ENCODE data around the gene RNF114.

RNF114 gene

DNA sequence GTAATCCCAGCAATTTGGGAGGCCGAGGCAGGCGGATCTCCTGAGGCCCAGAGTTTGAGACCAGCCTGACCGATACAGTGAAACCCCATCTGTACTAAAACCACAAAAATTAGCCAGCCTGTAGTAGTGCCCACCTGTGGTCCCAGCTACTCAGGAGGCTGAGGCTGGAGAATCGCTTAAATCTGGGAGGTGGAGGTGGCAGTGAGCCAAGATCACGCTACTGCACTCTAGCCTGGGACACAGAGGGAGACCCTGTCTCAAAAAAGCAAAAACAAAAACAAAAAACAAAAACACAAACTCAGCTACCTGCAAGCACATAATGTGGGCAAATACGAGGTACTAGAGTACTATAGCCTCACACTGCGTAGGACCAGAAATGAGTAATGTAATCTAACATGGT is 17.2 kb upstream of the RNF114 start:
- no peak for DNase-seq (ENCODE audit: low read depth)
- H3K4me3 ChIP-seq (ENCODE audit: low read depth, low read length) = no peak overlapping the region
- TF ChIP-seq, protein P1, sequence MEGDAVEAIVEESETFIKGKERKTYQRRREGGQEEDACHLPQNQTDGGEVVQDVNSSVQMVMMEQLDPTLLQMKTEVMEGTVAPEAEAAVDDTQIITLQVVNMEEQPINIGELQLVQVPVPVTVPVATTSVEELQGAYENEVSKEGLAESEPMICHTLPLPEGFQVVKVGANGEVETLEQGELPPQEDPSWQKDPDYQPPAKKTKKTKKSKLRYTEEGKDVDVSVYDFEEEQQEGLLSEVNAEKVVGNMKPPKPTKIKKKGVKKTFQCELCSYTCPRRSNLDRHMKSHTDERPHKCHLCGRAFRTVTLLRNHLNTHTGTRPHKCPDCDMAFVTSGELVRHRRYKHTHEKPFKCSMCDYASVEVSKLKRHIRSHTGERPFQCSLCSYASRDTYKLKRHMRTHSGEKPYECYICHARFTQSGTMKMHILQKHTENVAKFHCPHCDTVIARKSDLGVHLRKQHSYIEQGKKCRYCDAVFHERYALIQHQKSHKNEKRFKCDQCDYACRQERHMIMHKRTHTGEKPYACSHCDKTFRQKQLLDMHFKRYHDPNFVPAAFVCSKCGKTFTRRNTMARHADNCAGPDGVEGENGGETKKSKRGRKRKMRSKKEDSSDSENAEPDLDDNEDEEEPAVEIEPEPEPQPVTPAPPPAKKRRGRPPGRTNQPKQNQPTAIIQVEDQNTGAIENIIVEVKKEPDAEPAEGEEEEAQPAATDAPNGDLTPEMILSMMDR (conservative IDR thresholded peaks at IDR 0.05; ENCODE audit: low read depth, low read length) = no peak

DNA sequence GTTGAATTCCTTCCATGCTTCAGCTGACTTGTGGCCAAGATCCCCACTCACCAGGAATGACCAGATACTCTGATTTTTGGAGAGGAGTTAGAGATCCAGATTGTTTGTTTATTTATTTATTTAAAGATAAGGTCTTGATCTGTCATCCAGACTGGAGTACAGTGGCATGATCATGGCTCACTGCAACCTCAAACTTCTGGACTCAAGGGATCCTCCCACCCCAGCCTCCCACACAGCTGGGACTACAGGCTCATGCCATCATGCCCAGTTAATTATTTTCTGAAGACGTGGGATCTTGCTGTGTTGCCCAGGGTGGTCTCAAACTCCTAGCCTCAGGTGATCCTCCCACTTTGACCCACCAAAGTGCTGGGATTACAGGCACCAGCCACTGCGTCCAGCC is 16.7 kb upstream of the RNF114 start:
- DNase-seq (ENCODE audit: low read depth) = no peak
- no peak overlapping the region for H3K4me3 ChIP-seq (ENCODE audit: low read depth, low read length)
- TF ChIP-seq, protein P1 (conservative IDR thresholded peaks at IDR 0.05; ENCODE audit: low read depth, low read length) = no peak

DNA sequence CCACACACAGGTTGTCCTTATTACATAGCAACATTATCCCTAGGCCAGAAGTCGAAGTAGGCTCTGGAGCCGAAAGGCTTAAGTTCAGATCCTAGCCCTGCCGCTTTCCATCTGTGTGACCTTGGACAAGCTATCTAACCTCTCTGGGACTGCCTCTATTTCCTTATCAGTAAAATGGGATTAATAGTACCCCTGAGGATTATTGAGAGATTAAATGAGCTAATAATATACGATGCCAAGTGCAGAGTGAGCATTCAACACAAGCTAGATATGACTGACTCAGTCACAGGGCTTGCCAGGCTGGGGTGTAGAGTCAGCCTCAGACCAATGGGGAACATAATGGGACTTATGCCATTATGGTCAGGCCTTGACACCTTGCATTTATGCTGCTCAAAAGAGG is 11.9 kb upstream of the RNF114 start:
- no peak for DNase-seq (ENCODE audit: low read depth)
- TF ChIP-seq, protein P1 (conservative IDR thresholded peaks at IDR 0.05; ENCODE audit: low read depth, low read length) = no peak
- H3K4me3 ChIP-seq (ENCODE audit: low read depth, low read length) = no peak overlapping the region

DNA sequence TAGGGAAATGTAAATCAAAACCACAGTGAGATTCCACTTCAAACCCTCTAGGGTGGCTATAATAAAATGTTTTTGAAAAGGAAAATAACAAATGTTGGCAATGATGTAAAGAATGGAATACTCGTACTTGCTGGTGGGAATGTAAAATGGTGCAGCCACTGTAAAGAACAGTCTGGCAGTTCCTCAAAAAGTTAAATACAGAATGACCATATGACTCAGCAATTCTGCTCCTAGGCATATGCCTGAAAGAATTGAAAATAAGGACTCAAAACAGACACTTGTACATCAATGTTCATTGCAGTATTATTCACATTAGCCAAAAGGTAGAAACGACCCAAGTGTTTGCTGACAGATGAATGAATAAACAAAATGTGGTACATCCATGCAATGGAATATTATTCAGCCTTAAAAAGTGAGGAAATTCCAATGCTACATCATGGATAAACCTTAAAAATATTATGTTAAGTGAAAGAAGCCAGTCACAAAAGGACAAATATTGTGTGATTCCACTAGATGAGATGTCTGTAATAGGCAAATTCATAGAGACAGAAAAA is 10.2 kb upstream of the RNF114 start:
- TF ChIP-seq, protein P1 (conservative IDR thresholded peaks at IDR 0.05; ENCODE audit: low read depth, low read length) = no peak
- DNase-seq (ENCODE audit: low read depth) = no peak
- no peak overlapping the region for H3K4me3 ChIP-seq (ENCODE audit: low read depth, low read length)

DNA sequence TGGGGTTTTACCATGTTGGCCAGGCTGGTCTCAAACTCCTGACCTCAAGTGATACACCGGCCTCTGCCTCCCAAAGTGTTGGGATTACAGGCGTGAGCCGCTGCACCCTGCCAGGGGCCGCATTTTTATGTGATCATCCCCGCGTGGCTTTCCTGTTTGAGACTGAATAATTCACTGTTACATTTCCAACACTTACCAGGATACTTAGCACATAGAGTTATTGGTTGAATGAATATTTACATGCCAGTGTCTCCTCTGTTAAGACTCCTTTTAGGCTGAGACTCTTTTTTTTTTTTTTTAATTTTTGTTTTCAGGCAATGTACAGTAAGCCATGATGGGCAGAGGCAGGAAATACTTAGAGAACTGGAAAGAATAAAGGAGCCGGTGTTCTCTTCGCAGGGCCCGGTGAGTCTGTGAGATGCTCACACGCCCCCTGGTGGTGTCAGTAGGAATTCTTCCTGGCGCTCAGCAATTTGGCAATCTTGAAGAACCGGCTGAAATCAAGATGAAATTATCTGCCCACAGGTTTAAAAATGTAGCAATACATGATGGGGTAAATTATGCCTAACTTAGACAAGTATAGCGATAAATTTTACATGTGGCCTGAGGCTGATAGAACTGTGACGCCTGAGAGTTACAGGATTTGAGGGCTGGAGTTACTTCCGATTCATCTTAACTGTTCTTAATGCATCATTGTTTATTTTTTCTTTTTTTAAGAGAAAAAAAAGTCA is 7.6 kb upstream of the RNF114 start:
- H3K4me3 ChIP-seq (ENCODE audit: low read depth, low read length) = peak overlapping the region; percentile 36
- TF ChIP-seq, protein P1 (conservative IDR thresholded peaks at IDR 0.05; ENCODE audit: low read depth, low read length) = peak; percentile 95
- DNase-seq (ENCODE audit: low read depth) = peak; percentile 95

DNA sequence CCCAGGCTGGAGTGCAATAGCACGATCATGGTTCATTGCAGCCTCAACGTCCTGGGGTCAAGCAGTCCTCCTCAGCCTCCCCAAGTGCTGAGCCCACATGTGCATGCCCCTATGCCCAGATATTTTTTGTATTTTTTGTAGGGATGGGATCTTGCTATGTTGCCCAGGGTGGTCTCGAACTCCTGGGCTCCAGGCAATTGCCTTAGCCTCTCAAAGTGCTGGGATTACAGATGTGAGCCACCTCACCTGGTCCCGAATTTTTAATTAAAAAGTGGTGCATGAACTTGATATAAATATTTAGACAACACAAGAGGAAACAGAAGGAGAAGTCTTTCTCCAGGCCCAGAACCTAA is 7.1 kb upstream of the RNF114 start:
- no peak overlapping the region for H3K4me3 ChIP-seq (ENCODE audit: low read depth, low read length)
- DNase-seq (ENCODE audit: low read depth) = no peak
- TF ChIP-seq, protein P1 (conservative IDR thresholded peaks at IDR 0.05; ENCODE audit: low read depth, low read length) = no peak

DNA sequence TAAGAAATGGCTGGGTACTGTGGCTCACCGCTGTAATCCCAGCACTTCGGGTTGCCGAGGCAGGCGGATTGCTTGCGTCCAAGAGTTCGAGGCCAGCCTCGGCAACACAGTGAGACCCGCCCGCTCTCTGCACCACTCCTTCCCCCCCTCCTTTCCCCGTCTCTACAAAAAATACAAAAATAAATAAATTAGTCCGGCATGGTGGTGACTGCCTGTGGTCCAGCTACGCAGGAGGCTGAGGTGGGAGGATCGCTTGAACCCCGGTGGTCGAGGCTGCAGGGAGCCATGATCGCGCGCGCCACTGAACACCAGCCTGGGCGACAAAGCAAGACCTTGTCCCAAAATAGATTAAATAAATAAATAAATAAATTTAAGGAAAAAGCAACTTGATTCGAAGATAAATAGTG is 448 bp upstream of the RNF114 start:
- no peak for DNase-seq (ENCODE audit: low read depth)
- TF ChIP-seq, protein P1 (conservative IDR thresholded peaks at IDR 0.05; ENCODE audit: low read depth, low read length) = no peak
- peak overlapping the region; percentile 93 for H3K4me3 ChIP-seq (ENCODE audit: low read depth, low read length)

Measured in choroid plexus epithelial cell (primary cell).